ENCODE measurements around the gene SLC35D1.

Gene SLC35D1

DNA sequence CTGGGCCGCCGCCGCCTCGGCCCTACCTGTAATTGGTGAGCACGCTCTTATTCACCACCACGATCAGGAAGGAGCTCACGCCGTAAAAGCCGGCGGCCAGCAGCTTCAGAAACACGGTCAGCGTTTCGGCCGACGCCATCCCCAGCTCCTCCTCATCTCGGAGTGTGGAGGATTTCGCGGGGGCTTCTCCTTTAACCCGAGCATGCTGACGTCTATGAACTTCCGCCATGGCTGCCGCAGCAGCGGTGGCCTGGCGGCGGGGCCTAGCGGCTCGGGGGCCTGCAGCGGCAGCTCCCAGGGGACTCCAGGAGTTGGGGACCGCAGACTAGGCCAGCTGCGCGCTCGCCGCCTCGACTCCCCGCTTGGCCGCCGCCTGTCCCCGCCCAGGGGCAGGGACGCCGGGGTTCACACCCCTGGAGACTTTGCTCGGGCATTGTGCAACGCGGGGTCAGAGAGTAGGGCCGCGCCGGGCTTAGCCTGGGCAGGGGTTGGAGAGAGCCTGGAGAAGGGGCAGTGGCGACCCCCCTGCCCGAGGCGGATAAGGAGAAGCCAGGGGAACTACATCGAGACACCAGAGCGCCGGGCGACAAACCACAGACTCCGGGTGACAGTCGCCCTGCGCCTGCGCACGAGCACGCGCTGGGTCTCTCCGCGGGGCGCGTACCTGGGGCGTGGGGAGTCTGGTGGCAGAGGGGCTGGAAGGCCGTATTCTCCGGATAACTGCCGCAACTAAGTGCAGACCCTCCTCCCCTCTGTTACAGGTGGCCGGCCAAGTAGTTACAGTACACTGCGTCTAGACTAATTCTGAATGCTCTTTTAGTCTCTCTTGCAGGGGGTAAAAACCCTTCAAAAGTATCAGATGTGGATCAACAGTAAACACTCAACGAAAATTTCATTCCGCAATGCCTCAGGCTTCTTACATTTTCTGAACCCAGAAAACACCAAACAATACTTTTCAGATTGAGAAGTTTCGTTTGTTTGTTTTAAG is at the start of gene SLC35D1:
SLC35D1 (minus strand) TSS at position 364 of the 988 bp plus-strand sequence; CDS start at position 229, 135 bp downstream.
- peak; percentile 82 for DNase-seq

GRCh38 chr1:67103548-67103947 is 49.6 kb upstream of the SLC35D1 start:
- DNase-seq: no peak

- DNase-seq: no peak
Observed at GRCh38 chr1:67100833-67101232, 46.9 kb upstream of the SLC35D1 start.

GRCh38 chr1:67097305-67097704 is 43.4 kb upstream of the SLC35D1 start:
- no peak for DNase-seq

- DNase-seq: no peak
Observed at GRCh38 chr1:67094191-67094590, 40.2 kb upstream of the SLC35D1 start.

- DNase-seq: no peak
Observed at GRCh38 chr1:67089685-67090208, 35.8 kb upstream of the SLC35D1 start.

GRCh38 chr1:67088440-67088839 is 34.5 kb upstream of the SLC35D1 start:
- DNase-seq: no peak

DNA sequence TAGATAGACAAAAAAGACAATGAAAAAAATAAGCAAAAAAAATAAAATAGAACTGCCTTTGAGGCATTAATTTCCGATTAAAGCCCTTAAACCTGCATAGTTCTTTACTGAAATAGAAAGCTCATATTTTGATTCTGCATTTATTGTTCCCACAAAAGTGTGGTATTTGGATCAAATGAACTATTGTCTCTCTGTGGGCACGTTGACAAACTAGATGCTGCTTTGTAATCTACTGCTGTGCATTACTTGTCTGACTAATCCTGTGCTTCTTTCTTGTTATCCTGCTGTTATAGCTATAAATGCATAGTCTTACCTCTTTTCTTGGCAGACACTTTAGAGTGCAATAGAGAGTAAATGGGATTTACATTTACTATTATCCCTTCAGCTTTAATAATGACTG is 31.4 kb upstream of the SLC35D1 start:
- no peak for DNase-seq

- no peak for DNase-seq
Observed at GRCh38 chr1:67084765-67085318, 30.9 kb upstream of the SLC35D1 start.

- no peak for DNase-seq
Observed at GRCh38 chr1:67078291-67078690, 24.3 kb upstream of the SLC35D1 start.

DNA sequence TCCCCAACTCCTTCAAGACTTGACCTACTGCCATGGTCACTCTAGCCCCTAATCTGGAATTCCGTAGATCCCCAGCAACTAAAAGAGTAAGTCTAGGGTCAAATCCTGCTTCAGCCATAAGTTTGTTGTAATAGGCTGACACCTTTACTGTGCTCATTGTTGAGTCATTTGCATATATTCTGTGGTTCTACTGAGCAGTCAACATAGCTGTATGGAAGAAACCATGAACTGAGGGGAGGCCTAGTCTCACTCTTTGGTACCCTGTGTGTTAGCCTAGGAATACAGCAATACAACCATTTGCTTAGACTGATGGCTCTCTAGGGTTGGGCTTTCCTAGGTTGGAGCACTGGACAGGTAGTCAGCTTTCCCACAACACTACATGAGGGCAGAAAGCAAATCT is 23.6 kb upstream of the SLC35D1 start:
- no peak for DNase-seq

DNA sequence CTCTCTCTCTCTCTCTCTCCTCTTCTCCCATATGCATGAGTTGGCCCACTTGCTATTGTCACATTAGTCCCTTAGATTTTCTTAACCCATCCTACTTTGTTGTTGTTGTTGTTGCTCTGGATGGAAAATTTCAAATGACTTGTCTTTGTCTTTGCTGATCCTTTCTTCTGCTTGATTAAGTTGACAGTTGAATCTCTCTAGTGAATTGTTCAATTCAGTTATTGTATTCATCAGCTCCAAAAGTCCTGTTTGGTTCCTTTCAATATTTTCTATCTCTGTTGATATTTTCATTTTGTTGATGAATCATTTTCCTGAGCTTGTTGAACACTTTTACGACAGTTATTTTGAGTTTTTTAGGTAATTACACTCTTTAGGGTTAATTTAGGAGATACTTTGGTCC is 18.8 kb upstream of the SLC35D1 start:
- no peak for DNase-seq

DNA sequence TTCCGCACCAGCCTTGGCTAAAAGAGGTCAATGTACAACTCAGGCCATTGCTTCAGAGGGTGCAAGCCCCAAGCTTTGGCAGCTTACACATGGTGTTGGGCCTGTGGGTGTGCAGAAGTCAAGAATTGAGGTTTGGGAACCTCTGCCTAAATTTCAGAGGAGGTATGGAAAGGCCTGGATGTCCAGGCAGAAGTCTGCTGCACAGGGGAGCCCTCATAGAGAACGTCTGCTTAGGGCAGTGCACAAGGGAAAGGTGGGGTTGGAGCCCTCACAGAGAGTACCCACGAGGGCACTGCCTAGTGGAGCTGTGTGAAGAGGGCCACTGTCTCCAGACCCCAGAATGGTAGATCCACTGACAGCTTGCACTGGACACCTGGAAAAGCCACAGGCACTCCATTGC is 13.7 kb upstream of the SLC35D1 start:
- DNase-seq: peak; percentile 1

GRCh38 chr1:67062412-67062811 is 8.5 kb upstream of the SLC35D1 start:
- DNase-seq: no peak

DNA sequence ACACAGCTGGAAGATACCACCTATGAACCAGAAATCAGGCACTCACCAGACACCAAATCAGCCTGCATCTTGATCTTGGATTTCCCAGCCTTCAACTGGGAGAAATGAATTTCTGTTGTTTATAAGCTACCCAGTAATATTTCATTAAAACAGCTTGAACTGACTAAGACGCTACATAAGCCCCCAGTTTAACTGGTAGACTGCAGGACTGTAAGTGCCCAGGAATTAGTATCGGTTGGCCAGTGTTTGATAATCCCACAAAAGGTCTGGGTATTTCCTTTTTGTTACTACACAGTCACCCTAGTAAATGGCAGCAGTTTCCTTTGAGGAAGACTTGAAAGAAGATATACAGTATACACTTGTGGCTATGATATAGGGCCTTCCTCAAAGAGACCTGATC is 7.3 kb upstream of the SLC35D1 start:
- no peak for DNase-seq

DNA sequence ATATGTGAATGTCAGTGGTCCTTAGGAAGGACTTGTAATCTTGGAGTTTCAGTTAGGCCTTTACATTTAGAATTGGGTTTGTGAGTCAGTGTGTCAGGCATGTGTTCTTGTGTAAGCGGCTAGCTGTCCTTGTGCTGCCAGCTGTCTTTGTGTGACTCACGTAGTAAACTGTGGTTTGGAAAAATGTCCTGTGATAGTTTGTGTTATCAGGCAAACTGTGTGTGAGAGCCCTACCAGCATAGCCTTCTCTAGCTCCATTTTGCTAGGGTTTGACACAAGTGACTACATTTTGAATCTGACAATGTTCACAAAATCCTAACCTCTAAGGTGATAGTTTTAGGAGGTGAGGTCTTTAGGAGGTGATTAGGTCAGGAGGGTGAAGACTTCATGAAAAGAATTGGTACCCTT is 6.9 kb upstream of the SLC35D1 start:
- DNase-seq: no peak

DNA sequence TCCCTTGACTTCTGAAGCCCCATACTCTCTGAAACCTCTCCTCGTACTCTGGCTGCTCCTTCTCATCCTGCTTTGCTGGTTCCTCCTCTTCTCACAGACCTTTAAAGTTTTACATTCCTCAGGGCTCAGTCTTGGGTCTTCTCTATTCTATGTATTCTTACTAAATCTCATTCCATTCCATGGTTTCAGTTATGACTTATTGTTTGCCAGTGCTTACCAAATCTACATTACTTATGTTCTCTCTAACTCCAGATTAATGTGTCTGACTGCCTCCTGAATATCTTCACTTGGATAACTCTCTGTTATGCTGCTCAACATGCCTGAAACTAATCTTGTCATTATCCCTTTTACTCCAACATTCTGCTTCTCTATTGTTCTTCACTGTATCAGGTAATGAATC is 5.4 kb upstream of the SLC35D1 start:
- DNase-seq: no peak

DNA sequence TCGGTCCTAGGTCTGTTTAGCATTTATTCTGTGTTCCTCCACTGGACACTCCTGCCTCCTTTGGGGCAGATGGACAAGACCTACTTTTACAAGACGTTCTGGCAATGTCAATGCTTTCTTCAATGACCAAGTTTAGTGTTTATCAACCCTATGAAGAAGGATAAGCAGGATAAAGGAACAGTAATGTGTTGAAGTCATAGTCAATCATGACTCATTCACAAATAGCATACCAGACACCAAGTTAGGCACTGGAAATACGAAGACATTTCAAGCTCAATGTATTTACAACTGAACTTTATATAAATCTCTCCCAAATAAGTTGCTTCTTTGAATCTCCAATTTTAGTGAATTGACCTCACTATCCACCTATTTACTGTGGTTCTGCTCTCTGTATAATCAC is 4.8 kb upstream of the SLC35D1 start:
- DNase-seq: no peak

DNA sequence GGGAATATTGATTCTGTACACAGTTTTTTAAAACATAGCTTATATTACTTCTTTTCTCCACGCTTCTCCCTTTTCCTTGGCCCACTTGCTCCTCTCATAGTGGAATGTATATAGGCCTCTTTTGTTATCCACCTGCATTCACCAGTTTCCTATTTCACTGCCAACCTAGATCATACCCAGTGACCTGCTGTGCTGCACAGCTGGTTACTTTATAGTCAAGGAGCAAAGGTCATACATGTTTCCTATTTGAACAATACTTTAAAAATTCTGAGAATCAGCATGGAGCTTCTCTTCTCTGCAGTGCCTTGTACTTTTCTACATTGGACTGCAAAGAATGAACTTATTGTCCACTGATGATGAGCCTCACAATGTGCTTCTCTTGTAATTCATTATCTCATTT is 4.3 kb upstream of the SLC35D1 start:
- DNase-seq: no peak

DNA sequence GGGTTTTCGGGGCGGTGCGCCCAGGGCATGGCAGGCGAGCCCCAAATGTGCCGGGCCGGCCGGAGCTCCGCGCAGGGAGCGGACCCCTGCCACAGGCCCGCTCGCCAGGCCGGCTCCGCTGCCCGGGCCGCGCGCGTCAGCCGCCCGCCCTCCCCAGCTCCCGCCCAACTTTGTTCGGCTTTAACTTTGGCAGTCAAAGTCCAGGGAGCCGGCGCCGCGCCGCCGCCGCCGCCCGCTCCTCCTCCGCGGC is 488 bp downstream of the SLC35D1 start:
- no peak for DNase-seq

DNA sequence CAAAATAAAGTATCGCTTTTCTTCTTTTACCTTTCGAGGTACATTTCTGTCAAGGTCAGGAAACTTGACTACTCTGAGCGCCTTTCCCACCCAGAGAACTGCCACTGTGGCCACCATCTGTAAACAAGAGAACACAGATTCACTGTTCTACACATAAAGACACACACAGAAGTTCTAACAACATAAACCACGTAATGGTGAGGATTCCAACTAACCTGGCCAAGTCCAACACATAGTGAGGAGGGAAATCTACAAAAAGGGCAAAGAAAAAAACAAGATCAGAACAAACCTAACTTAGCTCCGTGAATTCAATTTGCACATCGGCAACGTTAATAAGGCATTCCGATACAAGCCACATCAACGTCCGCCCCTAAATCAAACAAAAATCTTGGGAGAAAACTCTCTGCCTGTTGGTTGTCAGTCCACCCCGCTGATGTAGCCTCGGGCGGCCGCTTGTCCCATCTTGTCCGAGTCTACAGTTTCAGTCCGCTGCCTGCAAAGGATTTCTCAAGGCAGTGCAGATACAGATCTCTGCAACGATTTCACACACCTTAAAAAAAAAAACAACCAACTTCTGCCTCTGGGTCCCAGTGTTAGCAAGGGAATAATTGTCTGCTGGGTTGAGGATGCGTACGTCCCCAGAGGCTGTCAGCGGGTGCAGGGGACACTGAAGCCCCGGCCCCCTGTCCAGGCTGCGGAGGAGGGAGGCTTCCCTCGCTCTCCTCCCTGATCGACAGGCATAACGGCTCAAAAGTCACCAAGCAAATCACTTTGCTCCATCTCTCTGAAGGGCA is 1.0 kb downstream of the SLC35D1 start:
- DNase-seq: peak; percentile 25

- no peak for DNase-seq
Observed at GRCh38 chr1:67051196-67051595, 2.8 kb downstream of the SLC35D1 start.

GRCh38 chr1:67044631-67045270 is 9.2 kb downstream of the SLC35D1 start:
- no peak for DNase-seq

All from CD4-positive, alpha-beta T cell treated with Interleukin-6 for 4 hours (primary cell).